ENCODE data around the gene GPR148.
"Not testable (repeated sequence)": the region's sequence is repeated elsewhere in the genome, so short reads cannot be mapped to it uniquely, and the experiment has no call there.

Gene GPR148

GRCh38 chr2:130728549-130729316 lies at the start of gene GPR148:
Gene GPR148 (plus strand): TSS chr2:130729070. CDS start chr2:130729152, 82 bp downstream.
- no peak for DNase-seq (ENCODE audit: low read depth in 2 of 2)

- not testable (repeated sequence) for DNase-seq (ENCODE audit: low read depth in 2 of 2)
Measured at GRCh38 chr2:130692041-130692770, 36.7 kb upstream of the GPR148 start.

GRCh38 chr2:130693474-130693873 lies 35.4 kb upstream of the GPR148 start:
- not testable (repeated sequence) for DNase-seq (ENCODE audit: low read depth in 2 of 2)

- not testable (repeated sequence) for DNase-seq (ENCODE audit: low read depth in 2 of 2)
Measured at GRCh38 chr2:130703250-130703649, 25.6 kb upstream of the GPR148 start.

GRCh38 chr2:130714795-130715194 lies 14.1 kb upstream of the GPR148 start:
- not testable (repeated sequence) for DNase-seq (ENCODE audit: low read depth in 2 of 2)

GRCh38 chr2:130720036-130720435 lies 8.8 kb upstream of the GPR148 start:
- DNase-seq (ENCODE audit: low read depth in 2 of 2): no peak

GRCh38 chr2:130720528-130720927 lies 8.3 kb upstream of the GPR148 start:
- DNase-seq (ENCODE audit: low read depth in 2 of 2): no peak

GRCh38 chr2:130724455-130724854 lies 4.4 kb upstream of the GPR148 start:
- DNase-seq (ENCODE audit: low read depth in 2 of 2): no peak

GRCh38 chr2:130726614-130727180 lies 2.2 kb upstream of the GPR148 start:
- no peak for DNase-seq (ENCODE audit: low read depth in 2 of 2)

GRCh38 chr2:130727286-130727924 lies 1.5 kb upstream of the GPR148 start:
- DNase-seq (ENCODE audit: low read depth in 2 of 2): peak; percentile 34 to 37

- no peak for DNase-seq (ENCODE audit: low read depth in 2 of 2)
Measured at GRCh38 chr2:130728007-130728454, 839 bp upstream of the GPR148 start.

- no peak for DNase-seq (ENCODE audit: low read depth in 2 of 2)
Measured at GRCh38 chr2:130729322-130730299, 741 bp downstream of the GPR148 start.

GRCh38 chr2:130732257-130732656 lies 3.4 kb downstream of the GPR148 start:
- DNase-seq (ENCODE audit: low read depth in 2 of 2): not testable (repeated sequence)

GRCh38 chr2:130735200-130735599 lies 6.3 kb downstream of the GPR148 start:
- no peak for DNase-seq (ENCODE audit: low read depth in 2 of 2)

- no peak for DNase-seq (ENCODE audit: low read depth in 2 of 2)
Measured at GRCh38 chr2:130736487-130736886, 7.6 kb downstream of the GPR148 start.

- no peak for DNase-seq (ENCODE audit: low read depth in 2 of 2)
Measured at GRCh38 chr2:130737592-130737991, 8.7 kb downstream of the GPR148 start.

- DNase-seq (ENCODE audit: low read depth in 2 of 2): no peak
Measured at GRCh38 chr2:130740671-130741070, 11.8 kb downstream of the GPR148 start.

- DNase-seq (ENCODE audit: low read depth in 2 of 2): no peak
Measured at GRCh38 chr2:130743278-130743677, 14.4 kb downstream of the GPR148 start.

GRCh38 chr2:130744287-130745117 lies 15.6 kb downstream of the GPR148 start:
- DNase-seq (ENCODE audit: low read depth in 2 of 2): no peak

- no peak for DNase-seq (ENCODE audit: low read depth in 2 of 2)
Measured at GRCh38 chr2:130749078-130749477, 20.2 kb downstream of the GPR148 start.

Measured in fibroblast of skin of left biceps (primary cell).